Neural crest cell (in vitro differentiated cells): ENCODE data around the gene IFI27L1. TPM values are rescaled to one million over a fixed set of nuclear protein-coding genes. Genes with fewer than 3 reads are reported as not detected.

Source experiments
- DNase-seq: peaks from one replicate; pipeline ENCODE4 v3.0.0; 2021; ENCODE audit warnings: low read depth, mixed read lengths, low spot score
- H3K27ac Mint-ChIP-seq: one replicate; pipeline ENCODE4 v1.8.0; 2021; ENCODE audit warnings: mild to moderate bottlenecking, mixed read lengths; ENCODE audit not compliant: unreplicated experiment
- H3K27me3 Mint-ChIP-seq: 2 replicates; pipeline ENCODE4 v1.8.0; 2021; ENCODE audit warnings: low read depth, mild to moderate bottlenecking, mixed read lengths
- H3K36me3 Mint-ChIP-seq: 2 replicates; pipeline ENCODE4 v1.8.0; 2021; ENCODE audit warnings: low read depth, mild to moderate bottlenecking, mixed read lengths
- H3K4me1 Mint-ChIP-seq: 2 replicates; pipeline ENCODE4 v1.8.0; 2021; ENCODE audit warnings: mixed read lengths
- H3K4me3 Mint-ChIP-seq: one replicate; pipeline ENCODE4 v1.8.0; 2021; ENCODE audit warnings: mild to moderate bottlenecking, mixed read lengths
- H3K9me3 Mint-ChIP-seq: 2 replicates; pipeline ENCODE4 v1.8.0; 2021; ENCODE audit warnings: mixed read lengths
- CTCF ChIP-seq: fragments of 200-600 bp; sonication (generic); conservative IDR thresholded peaks from 2 replicates; pipeline ENCODE4 v1.5.0; 2021; ENCODE audit warnings: antibody characterized with exemption, mild to moderate bottlenecking
- total RNA-seq: library from RNA; stranded (reverse); gene quantifications from 2 replicates; pipeline ENCODE4 v1.2.1, GENCODE V29; 2021

Gene IFI27L1
- total RNA-seq, 1 donor from 2014 or later: 39.7 TPM

DNA sequence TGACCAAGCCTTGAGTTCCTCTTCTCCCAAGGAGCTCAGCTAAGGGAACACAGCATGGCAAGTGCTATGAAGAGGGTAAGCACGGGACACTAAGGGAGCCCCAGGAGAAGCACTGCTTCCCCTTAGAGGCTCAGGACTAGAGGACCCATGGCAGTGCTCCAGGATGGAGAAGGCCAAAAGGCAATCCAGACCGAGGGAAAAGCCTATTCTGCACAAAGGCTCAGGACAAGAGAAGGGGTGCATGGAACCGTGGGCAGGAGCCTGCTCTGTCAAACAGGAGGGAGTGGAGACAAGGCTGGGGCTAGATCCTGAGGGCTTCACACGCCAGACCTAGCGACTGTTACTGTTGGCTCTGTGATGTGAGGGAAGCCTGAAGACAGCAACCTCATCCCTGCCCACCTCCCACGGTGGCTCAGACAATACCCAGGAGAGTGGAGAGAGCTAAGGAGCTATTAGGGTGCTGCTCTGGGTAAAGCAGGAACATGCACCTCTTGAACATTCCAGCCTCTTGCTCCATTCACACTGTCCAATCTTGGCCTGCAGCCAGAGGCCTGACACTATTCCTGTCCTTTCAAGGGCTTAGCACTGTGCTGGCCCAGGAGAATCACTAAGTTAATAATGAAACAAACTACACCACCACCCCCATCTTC lies 30.8 kb upstream of the IFI27L1 start:
- Mint-ChIP-seq H3K4me1 (no peaks in the 10 kb centered on the region), H3K27me3 (no peaks in the 10 kb centered on the region), H3K36me3 (peaks cover 27% of the 10 kb centered on the region), H3K27ac (no peak overlapping the region), H3K9me3 (no peaks in the 10 kb centered on the region), H3K4me3 (no peak overlapping the region)
- no peak for DNase-seq
- no peak for TF ChIP-seq CTCF

DNA sequence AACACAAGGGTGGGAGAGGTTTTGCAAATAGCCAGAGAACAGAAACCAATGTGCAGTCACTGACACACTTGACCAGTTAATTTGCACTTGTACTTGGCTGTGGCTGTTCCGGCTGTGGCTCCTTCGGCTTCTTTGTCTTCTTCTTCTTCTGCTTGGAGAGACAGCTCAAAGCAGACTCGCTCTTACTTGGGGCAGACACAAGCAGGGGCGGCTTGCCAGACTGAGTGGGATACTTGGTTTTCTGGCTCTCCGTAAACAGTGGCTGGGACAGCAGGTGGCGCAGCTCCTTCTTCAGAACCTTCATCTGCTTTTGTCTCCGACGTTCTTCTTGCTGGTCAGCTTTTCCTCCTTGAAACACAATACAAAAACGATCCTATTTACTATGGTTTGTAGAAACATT lies 30.0 kb upstream of the IFI27L1 start:
- Mint-ChIP-seq H3K4me3 (no peak overlapping the region), H3K27me3 (no peaks in the 10 kb centered on the region), H3K4me1 (no peaks in the 10 kb centered on the region), H3K9me3 (no peaks in the 10 kb centered on the region), H3K27ac (peak overlapping the region; percentile 0), H3K36me3 (peaks cover 31% of the 10 kb centered on the region)
- TF ChIP-seq CTCF: peak; percentile 52
- DNase-seq: no peak

DNA sequence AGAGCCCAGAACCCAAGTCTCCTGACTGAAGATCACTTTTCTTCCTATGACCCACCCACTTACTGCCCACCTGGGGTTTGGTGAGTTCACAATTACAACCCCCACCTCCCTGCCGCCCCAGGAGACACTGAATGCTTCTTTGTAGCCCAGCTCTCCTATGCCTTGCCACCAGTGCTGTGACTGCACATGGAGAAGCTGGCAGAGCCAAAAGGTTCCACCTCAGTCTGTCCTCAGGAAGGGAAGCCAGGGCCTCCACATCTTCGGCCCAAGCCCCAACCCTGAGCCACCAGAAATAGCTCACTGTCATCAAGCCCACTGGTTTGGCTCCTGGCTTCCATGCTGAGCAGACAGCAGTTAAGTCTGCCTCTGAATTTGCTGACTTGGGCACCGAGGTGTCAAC lies 29.3 kb upstream of the IFI27L1 start:
- TF ChIP-seq CTCF: no peak
- no peaks in the 10 kb centered on the region for H3K27me3 Mint-ChIP-seq
- no peaks in the 10 kb centered on the region for H3K4me1 Mint-ChIP-seq
- H3K36me3 Mint-ChIP-seq: peaks cover 31% of the 10 kb centered on the region
- no peaks in the 10 kb centered on the region for H3K9me3 Mint-ChIP-seq
- H3K4me3 Mint-ChIP-seq: no peak overlapping the region
- DNase-seq: no peak
- no peak overlapping the region for H3K27ac Mint-ChIP-seq

DNA sequence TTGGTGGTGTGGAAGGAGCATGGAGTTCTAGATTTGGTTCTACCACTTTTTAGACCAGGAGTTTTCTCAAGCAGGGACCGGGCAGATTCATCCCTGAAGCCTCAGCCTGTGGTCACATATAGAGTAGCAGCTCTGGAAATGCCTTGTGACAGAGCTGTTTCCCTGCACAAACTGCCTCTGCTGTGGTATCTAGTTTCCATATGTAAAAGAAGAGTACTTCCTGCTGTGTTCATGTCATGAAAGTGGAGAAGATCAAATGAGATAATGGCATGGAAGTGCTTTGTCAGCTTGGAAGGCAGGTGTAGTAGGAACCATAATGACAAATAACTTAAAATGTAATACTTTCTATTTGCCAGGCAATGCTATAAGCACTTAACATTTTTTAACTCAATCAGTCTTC lies 28.9 kb upstream of the IFI27L1 start:
- no peaks in the 10 kb centered on the region for H3K27me3 Mint-ChIP-seq
- no peaks in the 10 kb centered on the region for H3K9me3 Mint-ChIP-seq
- H3K4me3 Mint-ChIP-seq: no peak overlapping the region
- H3K4me1 Mint-ChIP-seq: no peaks in the 10 kb centered on the region
- H3K36me3 Mint-ChIP-seq: peaks cover 31% of the 10 kb centered on the region
- no peak overlapping the region for H3K27ac Mint-ChIP-seq
- no peak for DNase-seq
- no peak for TF ChIP-seq CTCF

GRCh38 chr14:94052662-94053061 lies 28.4 kb upstream of the IFI27L1 start:
- H3K4me1 Mint-ChIP-seq: no peaks in the 10 kb centered on the region
- no peaks in the 10 kb centered on the region for H3K27me3 Mint-ChIP-seq
- no peak for TF ChIP-seq CTCF
- no peak overlapping the region for H3K27ac Mint-ChIP-seq
- no peak overlapping the region for H3K4me3 Mint-ChIP-seq
- DNase-seq: no peak
- H3K9me3 Mint-ChIP-seq: no peaks in the 10 kb centered on the region
- H3K36me3 Mint-ChIP-seq: peaks cover 31% of the 10 kb centered on the region
